Cardiac fibroblast (primary cell): Measurements from ENCODE around the gene FOXA3.

Experiments used
- DNase-seq, 2 donors: peaks; one replicate each; pipeline versions ENCODE4 v3.0.0 to v3.0.0-alpha.2; 2010; ENCODE audit warnings: low read depth in 2 of 2
- H3K4me3 ChIP-seq, 2 donors: replicated peaks in 1 of 2; 1 replicate in 1 of 2; 2 replicates in 1 of 2; pipeline ENCODE4 v1.5.1; 2011; ENCODE audit warnings: low read depth in 2 of 2, low read length in 2 of 2, mild to moderate bottlenecking in 2 of 2, moderate library complexity in 1 of 2
- TF ChIP-seq, protein P1 (sequence below): IDR thresholded peaks from one replicate; pipeline ENCODE4 v1.5.1; 2011; ENCODE audit warnings: low read depth, mild to moderate bottlenecking, low read length, inconsistent platforms

The FOXA3 gene

DNA sequence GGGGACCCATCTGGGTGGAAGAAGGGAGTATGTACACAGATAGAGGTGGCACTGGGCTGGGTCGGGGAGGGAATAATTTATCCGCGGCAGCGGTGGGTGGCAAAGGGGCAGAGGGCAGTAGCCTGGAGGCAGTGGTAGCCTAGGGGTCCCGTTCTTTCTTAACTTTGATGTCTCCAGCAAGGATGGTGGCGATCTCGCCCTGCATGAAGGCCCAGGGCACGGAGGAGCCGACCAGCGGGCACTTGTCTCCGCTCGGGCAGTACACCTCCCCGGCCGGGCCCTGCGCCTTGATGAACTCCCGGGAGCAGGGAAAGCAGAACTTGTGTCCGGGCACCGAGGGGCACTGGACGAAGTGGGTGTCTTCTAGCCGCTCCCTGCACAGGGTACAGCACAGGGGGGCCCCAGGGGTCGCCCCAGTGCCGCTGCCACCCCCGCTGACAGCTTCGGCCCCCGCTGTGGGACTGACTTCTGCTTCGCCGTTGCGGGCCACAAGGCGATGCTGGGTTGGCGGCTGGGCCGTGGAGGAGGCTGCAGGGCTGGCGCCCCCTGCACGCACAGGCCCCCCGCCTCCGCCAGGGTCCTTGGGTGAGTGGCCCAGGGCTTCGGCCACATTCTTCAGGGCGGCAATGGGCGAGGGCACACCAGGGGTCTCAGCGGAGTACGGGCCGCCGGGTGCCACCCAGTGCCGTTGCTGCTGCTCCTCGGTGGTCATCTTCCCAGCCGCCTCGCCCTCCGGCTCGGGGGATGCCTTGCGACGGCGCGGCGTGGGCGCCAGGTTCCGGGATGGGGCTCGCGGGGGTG is 20.0 kb downstream of the FOXA3 start:
- DNase-seq, result no peak
- TF ChIP-seq, protein P1, sequence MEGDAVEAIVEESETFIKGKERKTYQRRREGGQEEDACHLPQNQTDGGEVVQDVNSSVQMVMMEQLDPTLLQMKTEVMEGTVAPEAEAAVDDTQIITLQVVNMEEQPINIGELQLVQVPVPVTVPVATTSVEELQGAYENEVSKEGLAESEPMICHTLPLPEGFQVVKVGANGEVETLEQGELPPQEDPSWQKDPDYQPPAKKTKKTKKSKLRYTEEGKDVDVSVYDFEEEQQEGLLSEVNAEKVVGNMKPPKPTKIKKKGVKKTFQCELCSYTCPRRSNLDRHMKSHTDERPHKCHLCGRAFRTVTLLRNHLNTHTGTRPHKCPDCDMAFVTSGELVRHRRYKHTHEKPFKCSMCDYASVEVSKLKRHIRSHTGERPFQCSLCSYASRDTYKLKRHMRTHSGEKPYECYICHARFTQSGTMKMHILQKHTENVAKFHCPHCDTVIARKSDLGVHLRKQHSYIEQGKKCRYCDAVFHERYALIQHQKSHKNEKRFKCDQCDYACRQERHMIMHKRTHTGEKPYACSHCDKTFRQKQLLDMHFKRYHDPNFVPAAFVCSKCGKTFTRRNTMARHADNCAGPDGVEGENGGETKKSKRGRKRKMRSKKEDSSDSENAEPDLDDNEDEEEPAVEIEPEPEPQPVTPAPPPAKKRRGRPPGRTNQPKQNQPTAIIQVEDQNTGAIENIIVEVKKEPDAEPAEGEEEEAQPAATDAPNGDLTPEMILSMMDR, result no peak
- H3K4me3 ChIP-seq, result no peak overlapping the region

DNA sequence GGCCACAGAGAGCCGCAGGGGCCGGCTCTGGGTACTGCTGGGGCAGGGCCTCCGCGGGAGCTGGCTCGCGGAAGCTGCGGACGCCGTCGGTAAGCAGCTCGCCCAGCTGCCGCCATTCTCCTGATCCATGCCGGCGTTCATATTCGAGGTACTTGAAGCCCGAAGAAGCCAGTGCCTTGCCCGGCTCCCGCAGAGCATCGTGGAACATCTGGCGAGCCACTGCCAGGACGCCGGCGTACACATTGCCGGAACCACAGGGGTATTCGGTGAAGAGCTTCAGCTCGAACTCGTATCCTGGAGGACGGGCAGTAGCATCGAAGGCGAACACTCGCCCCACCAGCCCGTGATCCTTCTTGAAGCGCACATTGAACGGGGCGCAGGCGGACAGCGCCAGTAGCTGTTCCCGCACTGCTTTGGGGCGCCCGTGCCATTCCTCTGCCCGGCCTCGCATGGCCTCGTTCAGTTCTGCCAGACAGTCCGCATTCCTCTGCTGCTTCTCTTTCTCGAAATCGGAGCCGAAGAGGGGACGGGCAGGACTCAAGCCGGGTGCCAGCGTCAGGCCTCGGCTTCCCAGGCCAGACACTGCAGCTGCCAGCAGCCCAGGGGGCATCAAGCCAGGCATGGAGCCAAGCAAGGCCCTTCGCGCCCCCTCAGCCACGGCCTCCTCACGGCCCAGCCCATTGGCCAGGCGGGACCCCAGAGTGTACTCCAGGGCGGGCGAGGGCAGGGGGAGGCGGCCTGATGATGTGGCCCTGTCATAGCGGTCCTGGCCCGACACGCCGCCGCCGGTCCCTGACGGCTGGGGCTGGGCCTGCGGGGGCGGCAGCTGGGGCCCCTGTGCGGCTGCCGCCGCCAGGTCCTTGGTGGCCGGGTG is 20.8 kb downstream of the FOXA3 start:
- H3K4me3 ChIP-seq, result peak overlapping the region; percentile 58 to 73
- TF ChIP-seq, protein P1, result no peak
- DNase-seq, result no peak

DNA sequence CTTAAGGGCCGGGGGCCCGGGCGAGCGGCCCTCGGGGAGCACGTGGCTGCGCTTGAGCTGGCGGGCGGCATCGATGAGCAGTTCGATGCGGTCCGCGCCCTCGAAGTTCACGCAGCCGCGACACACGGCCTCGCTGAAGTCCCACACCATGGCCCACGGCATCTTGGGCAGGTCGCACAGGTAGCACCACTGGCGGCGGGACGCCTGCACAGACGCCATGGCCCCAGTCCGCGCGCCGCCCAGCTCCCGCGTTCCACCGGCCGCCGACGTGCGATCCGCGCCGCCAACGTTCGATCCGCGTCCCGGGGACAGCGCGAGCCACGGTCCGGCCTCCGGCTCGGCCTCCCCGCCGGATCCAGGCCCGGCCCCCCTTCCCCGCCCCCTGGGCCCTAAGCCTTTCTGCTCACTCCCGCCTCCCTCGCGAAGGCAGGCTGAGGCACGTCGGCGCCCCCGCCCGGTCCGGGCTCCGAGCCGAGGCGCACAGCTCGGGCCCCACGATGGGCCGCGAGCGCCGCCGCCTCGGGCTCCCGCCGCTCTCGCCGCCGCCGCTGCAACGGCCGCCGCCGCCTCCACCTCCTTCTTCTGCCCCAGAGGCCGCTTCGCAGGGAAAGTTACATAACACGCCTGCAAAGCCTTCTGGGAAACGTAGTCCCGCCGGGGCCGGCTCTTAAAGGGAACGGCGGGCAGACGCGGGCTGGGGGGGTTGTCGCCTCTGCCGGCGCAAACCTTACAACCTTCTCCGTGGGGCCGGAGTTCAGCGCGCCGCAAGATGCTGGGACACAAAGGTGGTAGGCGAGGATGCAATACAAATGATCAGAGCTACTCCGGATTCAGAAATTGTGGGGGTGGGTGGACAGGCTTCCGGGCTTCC is 21.7 kb downstream of the FOXA3 start, which contains the start of gene IRF2BP1:
Gene IRF2BP1, minus strand, starts transcription at position 586 of the 871 bp plus-strand sequence. Its CDS starts 367 bp downstream, at position 219.
- TF ChIP-seq, protein P1, result no peak
- peak; percentile 95 to 96 for DNase-seq
- H3K4me3 ChIP-seq, result peak within 1 kb of the TSS; percentile 58 to 73

DNA sequence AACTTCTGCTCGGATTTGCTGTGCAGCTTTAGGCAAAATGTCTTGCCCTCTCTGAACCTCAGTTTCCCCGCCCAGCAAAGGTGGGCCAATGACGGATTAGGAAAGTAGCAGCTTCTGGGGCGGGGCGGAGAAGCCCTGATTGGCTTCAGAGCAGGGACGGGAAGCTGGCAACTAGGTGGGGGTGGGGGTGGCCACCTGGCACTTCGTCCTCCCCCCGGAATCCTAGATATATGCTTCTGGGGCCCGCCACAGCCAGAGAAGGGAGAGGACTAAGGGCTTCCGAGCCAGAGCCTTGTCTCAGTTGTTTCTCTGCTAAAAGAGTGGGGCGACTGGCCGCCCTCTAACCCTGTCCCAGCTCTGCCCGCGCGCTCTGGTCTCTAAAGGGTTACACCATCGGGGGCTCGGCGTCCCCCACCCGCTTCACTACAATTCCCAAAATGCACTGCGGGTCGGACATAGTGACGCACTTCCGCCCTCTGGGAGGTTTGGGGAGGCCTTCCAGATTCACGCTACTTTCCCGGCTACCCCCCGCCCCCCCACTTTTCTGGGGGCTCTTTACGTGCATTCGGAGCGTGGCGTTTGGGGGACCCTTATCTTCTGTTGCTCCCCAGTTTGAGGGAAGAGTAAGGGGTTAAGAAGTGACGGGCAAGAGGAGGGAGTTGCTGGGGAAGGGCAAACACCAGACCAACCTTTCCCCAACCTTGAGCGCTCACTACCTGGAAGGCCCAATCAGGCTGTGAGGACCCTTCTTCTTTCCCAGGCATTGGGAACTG is 22.5 kb downstream of the FOXA3 start:
- TF ChIP-seq, protein P1, result no peak
- peak; percentile 95 to 96 for DNase-seq
- peak overlapping the region; percentile 58 to 73 for H3K4me3 ChIP-seq

DNA sequence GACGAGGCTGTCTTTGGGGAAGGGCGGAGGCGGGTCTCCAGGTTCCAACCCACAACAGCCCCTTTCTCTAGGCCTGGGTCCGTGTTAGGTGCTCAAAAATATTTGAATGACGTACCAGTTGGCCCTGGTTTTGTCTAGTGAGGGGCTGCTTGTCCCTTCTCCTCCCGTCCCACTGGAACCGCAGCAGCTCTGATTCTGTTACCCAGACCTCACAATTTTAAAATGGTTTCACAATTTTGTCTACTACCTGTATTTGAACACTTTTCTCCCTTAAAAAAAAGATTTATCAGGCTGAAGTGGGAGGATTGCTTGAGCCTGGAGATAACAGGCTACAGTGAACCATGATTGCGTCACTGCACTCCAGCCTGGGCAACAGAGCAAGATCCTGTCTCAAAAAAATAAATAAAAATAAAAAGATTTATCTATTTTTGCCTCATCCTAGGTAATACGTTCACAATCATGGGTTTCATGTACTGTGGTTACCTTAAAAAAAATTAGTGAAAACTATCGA is 23.1 kb downstream of the FOXA3 start:
- peak overlapping the region; percentile 58 to 73 for H3K4me3 ChIP-seq
- no peak for DNase-seq
- TF ChIP-seq, protein P1, result no peak
